Measurements from ENCODE around the gene POLE. TPM values are rescaled to one million over a fixed set of nuclear protein-coding genes. Genes with fewer than 3 reads are reported as not detected.

The POLE gene
- total and polyA plus RNA-seq, 4 donors = 33.4 to 69.9 (median 39.8) TPM

DNA sequence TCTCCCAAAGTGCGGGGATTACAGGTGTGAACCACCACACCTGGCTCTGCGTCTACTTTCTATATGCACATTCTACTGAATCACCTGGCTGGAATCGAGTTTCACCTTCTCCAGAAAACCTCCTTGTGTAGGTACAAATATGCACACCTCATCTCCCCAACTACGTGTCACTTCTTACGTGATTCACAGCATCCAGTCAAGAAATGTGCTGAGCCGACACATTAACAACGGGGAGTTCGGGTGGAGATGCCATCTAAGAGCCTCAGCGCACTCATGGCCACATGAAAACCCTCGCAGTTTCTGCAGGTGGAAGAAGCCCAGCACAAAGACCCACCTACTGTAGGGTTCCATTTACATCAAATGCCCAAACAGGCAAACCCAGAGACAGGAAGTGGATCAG lies 39.3 kb downstream of the POLE start:
- Histone ChIP-seq H3K4me3 (ENCODE audit: low read depth, low read length) (no peak overlapping the region), H3K4me1 (ENCODE audit: control insufficient read depth, insufficient read depth, low read length) (no peaks in the 10 kb centered on the region), H3K27ac (ENCODE audit: low read depth, low read length) (no peak overlapping the region), H3K36me3 (ENCODE audit: control insufficient read depth, insufficient read depth, low read length) (peaks cover 57% of the 10 kb centered on the region), H3K9me3 (ENCODE audit: control insufficient read depth, insufficient read depth, low read length) (no peaks in the 10 kb centered on the region), H3K27me3 (ENCODE audit: control insufficient read depth, insufficient read depth, low read length) (no peaks in the 10 kb centered on the region)
- DNase-seq (ENCODE audit: low read depth in 4 of 6, low spot score in 6 of 6) = no peak
- 96% methylated on average over 10 of the region's 10 CpGs for WGBS (ENCODE audit: insufficient coverage)

DNA sequence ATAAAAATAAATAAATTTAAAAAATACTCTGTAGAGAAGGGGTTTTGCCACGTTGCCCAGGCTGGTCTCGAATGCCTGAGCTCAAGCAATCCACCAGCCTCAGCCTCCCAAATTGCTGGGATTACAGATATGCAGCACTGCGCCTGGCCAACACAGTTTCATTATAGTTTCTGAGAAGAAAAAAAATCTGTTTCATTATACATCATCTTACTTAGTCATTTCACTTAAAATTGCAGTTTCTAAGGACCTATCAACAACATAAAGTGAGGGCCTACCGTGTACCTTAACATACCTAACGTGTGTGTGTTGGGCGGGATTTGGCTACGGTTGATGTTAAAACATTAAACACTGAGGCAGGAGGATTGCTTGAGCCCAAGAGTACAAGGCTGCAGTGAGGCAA lies 40.3 kb downstream of the POLE start:
- no CpG with 5 or more reads among the region's 7 CpGs for WGBS (ENCODE audit: insufficient coverage)
- H3K36me3 ChIP-seq (ENCODE audit: control insufficient read depth, insufficient read depth, low read length) = peaks cover 59% of the 10 kb centered on the region
- no peak for DNase-seq (ENCODE audit: low read depth in 4 of 6, low spot score in 6 of 6)
- no peaks in the 10 kb centered on the region for H3K9me3 ChIP-seq (ENCODE audit: control insufficient read depth, insufficient read depth, low read length)
- H3K27ac ChIP-seq (ENCODE audit: low read depth, low read length) = no peak overlapping the region
- H3K4me1 ChIP-seq (ENCODE audit: control insufficient read depth, insufficient read depth, low read length) = no peaks in the 10 kb centered on the region
- H3K27me3 ChIP-seq (ENCODE audit: control insufficient read depth, insufficient read depth, low read length) = no peaks in the 10 kb centered on the region
- H3K4me3 ChIP-seq (ENCODE audit: low read depth, low read length) = no peak overlapping the region

GRCh38 chr12:132642846-132643835 lies 44.0 kb downstream of the POLE start:
- H3K4me1 ChIP-seq (ENCODE audit: control insufficient read depth, insufficient read depth, low read length) = peaks cover 3% of the 10 kb centered on the region
- H3K36me3 ChIP-seq (ENCODE audit: control insufficient read depth, insufficient read depth, low read length) = peaks cover 74% of the 10 kb centered on the region
- H3K27me3 ChIP-seq (ENCODE audit: control insufficient read depth, insufficient read depth, low read length) = no peaks in the 10 kb centered on the region
- WGBS (ENCODE audit: insufficient coverage) = 98% methylated on average over 30 of the region's 30 CpGs
- no peak for DNase-seq (ENCODE audit: low read depth in 4 of 6, low spot score in 6 of 6)
- H3K4me3 ChIP-seq (ENCODE audit: low read depth, low read length) = no peak overlapping the region
- H3K9me3 ChIP-seq (ENCODE audit: control insufficient read depth, insufficient read depth, low read length) = no peaks in the 10 kb centered on the region
- no peak overlapping the region for H3K27ac ChIP-seq (ENCODE audit: low read depth, low read length)

DNA sequence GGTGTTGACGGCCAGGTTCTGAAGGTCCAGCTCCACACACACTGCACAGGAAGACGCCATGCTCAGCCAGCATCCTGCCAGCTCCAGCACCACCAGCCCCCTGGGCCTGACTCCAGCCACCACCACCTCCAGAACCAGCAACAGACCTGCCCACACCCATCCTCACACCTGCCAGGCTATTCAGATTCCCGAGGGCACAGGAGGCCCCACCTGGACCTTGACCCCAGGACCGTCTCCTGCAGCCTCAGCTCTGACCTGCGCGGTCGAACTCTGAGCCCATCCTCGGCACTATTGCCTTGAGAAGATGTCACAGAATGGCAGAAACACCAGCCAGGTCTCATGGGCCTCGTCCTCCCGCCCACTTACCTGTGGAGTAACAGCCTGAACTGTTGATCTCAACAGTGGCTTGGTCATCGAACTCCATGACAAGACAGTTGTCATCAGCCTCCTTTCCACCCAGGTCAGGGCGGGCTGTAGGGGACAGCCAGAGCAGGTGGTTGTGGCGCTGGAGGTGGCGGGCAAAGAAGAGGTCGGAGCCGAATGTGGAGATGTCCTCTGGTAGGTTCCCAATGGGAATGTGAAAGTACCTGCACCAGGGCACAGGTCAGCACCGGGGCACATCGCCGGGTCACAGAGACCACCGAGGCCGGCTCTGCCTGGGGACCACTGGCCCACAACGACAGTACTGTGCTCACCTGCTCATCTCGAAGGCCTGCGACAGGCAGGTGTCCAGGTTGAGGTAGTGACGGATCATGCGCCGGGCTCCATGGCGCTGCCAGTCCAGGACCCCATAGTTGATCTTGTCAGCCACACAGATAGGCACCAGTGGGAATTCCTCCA lies 45.1 kb downstream of the POLE start:
- Histone ChIP-seq H3K4me3 (ENCODE audit: low read depth, low read length) (no peak overlapping the region), H3K36me3 (ENCODE audit: control insufficient read depth, insufficient read depth, low read length) (peaks cover 79% of the 10 kb centered on the region), H3K9me3 (ENCODE audit: control insufficient read depth, insufficient read depth, low read length) (no peaks in the 10 kb centered on the region), H3K27ac (ENCODE audit: low read depth, low read length) (no peak overlapping the region), H3K27me3 (ENCODE audit: control insufficient read depth, insufficient read depth, low read length) (no peaks in the 10 kb centered on the region), H3K4me1 (ENCODE audit: control insufficient read depth, insufficient read depth, low read length) (peaks cover 3% of the 10 kb centered on the region)
- DNase-seq (ENCODE audit: low read depth in 4 of 6, low spot score in 6 of 6) = no peak
- 97% methylated on average over 27 of the region's 28 CpGs for WGBS (ENCODE audit: insufficient coverage)

- no peaks in the 10 kb centered on the region for H3K9me3 ChIP-seq (ENCODE audit: control insufficient read depth, insufficient read depth, low read length)
- DNase-seq (ENCODE audit: low read depth in 4 of 6, low spot score in 6 of 6) = no peak
- peaks cover 3% of the 10 kb centered on the region for H3K4me1 ChIP-seq (ENCODE audit: control insufficient read depth, insufficient read depth, low read length)
- no peak overlapping the region for H3K4me3 ChIP-seq (ENCODE audit: low read depth, low read length)
- no peak overlapping the region for H3K27ac ChIP-seq (ENCODE audit: low read depth, low read length)
- 74% methylated on average over 10 of the region's 10 CpGs for WGBS (ENCODE audit: insufficient coverage)
- H3K36me3 ChIP-seq (ENCODE audit: control insufficient read depth, insufficient read depth, low read length) = peaks cover 83% of the 10 kb centered on the region
- H3K27me3 ChIP-seq (ENCODE audit: control insufficient read depth, insufficient read depth, low read length) = no peaks in the 10 kb centered on the region
These were observed 46.2 kb downstream of the POLE start for GRCh38 chr12:132640936-132641335.

GRCh38 chr12:132639956-132640520 lies 47.1 kb downstream of the POLE start:
- H3K36me3 ChIP-seq (ENCODE audit: control insufficient read depth, insufficient read depth, low read length) = peaks cover 88% of the 10 kb centered on the region
- no peaks in the 10 kb centered on the region for H3K27me3 ChIP-seq (ENCODE audit: control insufficient read depth, insufficient read depth, low read length)
- H3K9me3 ChIP-seq (ENCODE audit: control insufficient read depth, insufficient read depth, low read length) = no peaks in the 10 kb centered on the region
- H3K4me1 ChIP-seq (ENCODE audit: control insufficient read depth, insufficient read depth, low read length) = peaks cover 3% of the 10 kb centered on the region
- 91% methylated on average over 11 of the region's 12 CpGs for WGBS (ENCODE audit: insufficient coverage)
- H3K4me3 ChIP-seq (ENCODE audit: low read depth, low read length) = no peak overlapping the region
- no peak overlapping the region for H3K27ac ChIP-seq (ENCODE audit: low read depth, low read length)
- no peak for DNase-seq (ENCODE audit: low read depth in 4 of 6, low spot score in 6 of 6)

GRCh38 chr12:132638541-132639408 lies 48.4 kb downstream of the POLE start:
- peaks cover 94% of the 10 kb centered on the region for H3K36me3 ChIP-seq (ENCODE audit: control insufficient read depth, insufficient read depth, low read length)
- peak in 2 of 6 donors; percentile 33 to 63 for DNase-seq (ENCODE audit: low read depth in 4 of 6, low spot score in 6 of 6)
- no peak overlapping the region for H3K27ac ChIP-seq (ENCODE audit: low read depth, low read length)
- WGBS (ENCODE audit: insufficient coverage) = 71% methylated on average over 21 of the region's 25 CpGs
- no peaks in the 10 kb centered on the region for H3K9me3 ChIP-seq (ENCODE audit: control insufficient read depth, insufficient read depth, low read length)
- H3K4me3 ChIP-seq (ENCODE audit: low read depth, low read length) = no peak overlapping the region
- no peaks in the 10 kb centered on the region for H3K27me3 ChIP-seq (ENCODE audit: control insufficient read depth, insufficient read depth, low read length)
- peaks cover 3% of the 10 kb centered on the region for H3K4me1 ChIP-seq (ENCODE audit: control insufficient read depth, insufficient read depth, low read length)

DNA sequence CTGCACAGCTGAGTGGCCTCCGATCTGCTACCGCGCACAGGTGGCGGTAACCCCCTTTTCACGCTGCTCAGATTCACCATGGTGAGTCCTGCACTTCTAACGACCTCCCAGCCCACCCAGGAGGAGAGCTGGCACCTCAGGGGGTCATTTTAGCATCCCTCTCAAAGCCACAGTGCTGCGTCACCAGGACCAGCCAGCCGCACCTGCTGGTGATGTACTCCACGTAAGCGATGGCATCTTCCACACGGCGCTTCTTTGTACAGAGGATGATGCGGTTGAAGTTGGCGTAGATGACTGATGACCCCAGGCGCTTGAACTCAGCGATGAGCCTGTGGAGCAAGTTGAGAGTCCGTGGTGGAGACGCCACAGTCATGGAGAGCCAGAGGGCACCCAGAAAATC lies 49.3 kb downstream of the POLE start:
- WGBS (ENCODE audit: insufficient coverage) = 85% methylated on average over 18 of the region's 18 CpGs
- H3K36me3 ChIP-seq (ENCODE audit: control insufficient read depth, insufficient read depth, low read length) = peaks cover 94% of the 10 kb centered on the region

More for the DNA sequence above, 49.3 kb downstream of the POLE start:
- H3K27me3 ChIP-seq (ENCODE audit: control insufficient read depth, insufficient read depth, low read length) = no peaks in the 10 kb centered on the region
- no peak overlapping the region for H3K27ac ChIP-seq (ENCODE audit: low read depth, low read length)
- DNase-seq (ENCODE audit: low read depth in 4 of 6, low spot score in 6 of 6) = no peak
- H3K4me3 ChIP-seq (ENCODE audit: low read depth, low read length) = no peak overlapping the region
- H3K4me1 ChIP-seq (ENCODE audit: control insufficient read depth, insufficient read depth, low read length) = peaks cover 3% of the 10 kb centered on the region
- H3K9me3 ChIP-seq (ENCODE audit: control insufficient read depth, insufficient read depth, low read length) = no peaks in the 10 kb centered on the region
